ENCODE data around the gene SLC37A4.

DNA sequence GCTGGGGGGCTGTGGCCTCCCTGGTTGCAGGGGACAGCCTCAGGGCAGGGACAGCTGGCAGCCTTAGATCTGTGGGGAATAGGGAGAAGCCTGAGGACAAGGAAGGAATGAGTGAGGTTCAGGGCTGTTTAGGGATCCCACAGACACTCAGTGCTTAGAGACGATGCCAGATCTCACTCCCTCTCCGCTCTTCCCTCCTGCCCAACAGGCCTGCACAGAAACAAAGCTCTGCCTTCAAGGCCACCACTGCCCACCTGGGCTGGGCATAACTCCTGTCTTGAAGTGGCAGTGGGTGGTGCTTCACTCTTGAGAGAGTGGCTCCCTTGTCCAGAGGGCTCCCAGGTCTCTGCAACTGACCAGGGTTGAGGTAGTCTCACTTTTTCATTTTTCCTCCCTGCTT is 45.9 kb downstream of the SLC37A4 start:
- no peak for TF ChIP-seq POLR2AphosphoS5 (IDR thresholded peaks at IDR 0.05)
- TF ChIP-seq, protein P1, sequence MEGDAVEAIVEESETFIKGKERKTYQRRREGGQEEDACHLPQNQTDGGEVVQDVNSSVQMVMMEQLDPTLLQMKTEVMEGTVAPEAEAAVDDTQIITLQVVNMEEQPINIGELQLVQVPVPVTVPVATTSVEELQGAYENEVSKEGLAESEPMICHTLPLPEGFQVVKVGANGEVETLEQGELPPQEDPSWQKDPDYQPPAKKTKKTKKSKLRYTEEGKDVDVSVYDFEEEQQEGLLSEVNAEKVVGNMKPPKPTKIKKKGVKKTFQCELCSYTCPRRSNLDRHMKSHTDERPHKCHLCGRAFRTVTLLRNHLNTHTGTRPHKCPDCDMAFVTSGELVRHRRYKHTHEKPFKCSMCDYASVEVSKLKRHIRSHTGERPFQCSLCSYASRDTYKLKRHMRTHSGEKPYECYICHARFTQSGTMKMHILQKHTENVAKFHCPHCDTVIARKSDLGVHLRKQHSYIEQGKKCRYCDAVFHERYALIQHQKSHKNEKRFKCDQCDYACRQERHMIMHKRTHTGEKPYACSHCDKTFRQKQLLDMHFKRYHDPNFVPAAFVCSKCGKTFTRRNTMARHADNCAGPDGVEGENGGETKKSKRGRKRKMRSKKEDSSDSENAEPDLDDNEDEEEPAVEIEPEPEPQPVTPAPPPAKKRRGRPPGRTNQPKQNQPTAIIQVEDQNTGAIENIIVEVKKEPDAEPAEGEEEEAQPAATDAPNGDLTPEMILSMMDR (IDR thresholded peaks at IDR 0.05; ENCODE audit: poor library complexity, severe bottlenecking), result no peak

Measured in neural cell (in vitro differentiated cells).